Thyroid gland (tissue), 4 donors: ENCODE results near the gene POU6F2. TPM values are rescaled to one million over a fixed set of nuclear protein-coding genes. Genes with fewer than 3 reads are reported as not detected.

ENCODE experiments used
- DNase-seq, 2 donors: peaks; one replicate each; pipeline ENCODE4 v3.0.0-alpha.2; 2019
- H3K27ac ChIP-seq, 3 donors: fragments of 200-600 bp; sonication (generic); 1 replicate in 2 of 3; 2 replicates in 1 of 3; pipeline ENCODE4 v1.5.1; 2016 to 2019; ENCODE audit warnings: mild to moderate bottlenecking in 1 of 3, moderate library complexity in 1 of 3
- H3K27me3 ChIP-seq: fragments of 200-600 bp; sonication (generic); one replicate; pipeline ENCODE4 v1.5.1; 2019
- H3K36me3 ChIP-seq, 2 donors: fragments of 200-600 bp; sonication (generic); one replicate each; pipeline ENCODE4 v1.5.1; 2016 to 2019
- H3K4me1 ChIP-seq, 2 donors: fragments of 200-600 bp; sonication (generic); one replicate each; pipeline ENCODE4 v1.5.1; 2017 to 2019
- H3K4me3 ChIP-seq, 3 donors: fragments of 200-600 bp; sonication (generic); replicated peaks in 1 of 3; 1 replicate in 2 of 3; 2 replicates in 1 of 3; pipeline ENCODE4 v1.5.1; 2016; ENCODE audit warnings: mild to moderate bottlenecking in 1 of 3
- H3K9me3 ChIP-seq: fragments of 200-600 bp; sonication (generic); one replicate; pipeline ENCODE4 v1.5.1; 2017
- CTCF ChIP-seq, 6 experiments: fragments of 200-600 bp in 3 of 6; fragments of 450-650 bp in 3 of 6; sonication (generic) in 3 of 6; IDR thresholded peaks; one replicate each; pipeline ENCODE4 v1.5.1; 2016 to 2019; ENCODE audit warnings: antibody characterized with exemption in 6 of 6, mild to moderate bottlenecking in 2 of 6, inconsistent platforms in 1 of 6, moderate library complexity in 1 of 6
- POLR2A ChIP-seq, 2 donors: fragments of 450-650 bp; IDR thresholded peaks; one replicate each; pipeline ENCODE4 v1.6.1; 2017; ENCODE audit warnings: antibody characterized with exemption in 2 of 2, mild to moderate bottlenecking in 2 of 2, moderate library complexity in 1 of 2
- WGBS, 2 donors: methylation state at CpG; one replicate each; pipeline ENCODE4 v1.1.5; 2017; 5-methylcytosine and 5-hydroxymethylcytosine counted together
- intact Hi-C: fragments of 100-400 bp; cut with DNase I; formaldehyde crosslinking; loops from one replicate; pipeline ENCODE4 v1.15.1; 2023
- total RNA-seq, 4 donors: library from RNA; depleted of rRNA; stranded (reverse); fragments of >200 nt; gene quantifications; one replicate each; pipeline ENCODE4 v1.2.3, GENCODE V29; 2016

The POU6F2 gene
- total RNA-seq, 4 donors from 2014 or later, result 0.33 TPM; not detected in 3

- TF ChIP-seq POLR2A (IDR thresholded peaks at IDR 0.05) (no peak), CTCF (IDR thresholded peaks at IDR 0.05) (no peak)
- DNase-seq, result no peak
- no peak overlapping the region for H3K4me3 ChIP-seq
- WGBS, 2 donors, result 76 to 91% methylated on average over 6 of the region's 6 CpGs
- H3K27ac ChIP-seq, result no peak overlapping the region
- H3K9me3 ChIP-seq, result no peaks in the 10 kb centered on the region
- H3K36me3 ChIP-seq, result no peaks in the 10 kb centered on the region
- no peaks in the 10 kb centered on the region for H3K4me1 ChIP-seq
- intact Hi-C loops, result no loop called here
- no peaks in the 10 kb centered on the region for H3K27me3 ChIP-seq
Measured at GRCh38 chr7:39459636-39460035, 481.9 kb downstream of the POU6F2 start.

GRCh38 chr7:39460486-39460885 lies 482.8 kb downstream of the POU6F2 start:
- Histone ChIP-seq H3K36me3 (no peaks in the 10 kb centered on the region), H3K4me3 (no peak overlapping the region), H3K4me1 (no peaks in the 10 kb centered on the region), H3K9me3 (no peaks in the 10 kb centered on the region), H3K27me3 (no peaks in the 10 kb centered on the region), H3K27ac (no peak overlapping the region)
- intact Hi-C loops, result no loop called here
- no peak for DNase-seq
- 95 to 96% methylated on average over 20 of the region's 20 CpGs for WGBS, 2 donors
- no peak for TF ChIP-seq POLR2A (IDR thresholded peaks at IDR 0.05)
- no peak for TF ChIP-seq CTCF (IDR thresholded peaks at IDR 0.05)

- H3K9me3 ChIP-seq, result no peaks in the 10 kb centered on the region
- no peaks in the 10 kb centered on the region for H3K27me3 ChIP-seq
- intact Hi-C loops, result no loop called here
- H3K36me3 ChIP-seq, result no peaks in the 10 kb centered on the region
- no peak overlapping the region for H3K4me3 ChIP-seq
- H3K27ac ChIP-seq, result no peak overlapping the region
- DNase-seq, result peak; percentile 33 to 39
- TF ChIP-seq CTCF (IDR thresholded peaks at IDR 0.05) (no peak), POLR2A (IDR thresholded peaks at IDR 0.05) (no peak)
- H3K4me1 ChIP-seq, result no peaks in the 10 kb centered on the region
- 32 to 39% methylated on average over 4 of the region's 4 CpGs for WGBS, 2 donors
Measured at GRCh38 chr7:39461263-39461820, 483.6 kb downstream of the POU6F2 start.

GRCh38 chr7:39463252-39463651 lies 485.5 kb downstream of the POU6F2 start:
- no peaks in the 10 kb centered on the region for H3K27me3 ChIP-seq
- H3K9me3 ChIP-seq, result no peaks in the 10 kb centered on the region
- H3K36me3 ChIP-seq, result no peaks in the 10 kb centered on the region
- TF ChIP-seq CTCF (IDR thresholded peaks at IDR 0.05) (no peak), POLR2A (IDR thresholded peaks at IDR 0.05) (no peak)
- no peak for DNase-seq
- intact Hi-C loops, result no loop called here
- 92 to 95% methylated on average over 3 of the region's 3 CpGs for WGBS, 2 donors
- no peaks in the 10 kb centered on the region for H3K4me1 ChIP-seq
- no peak overlapping the region for H3K27ac ChIP-seq
- H3K4me3 ChIP-seq, result no peak overlapping the region

GRCh38 chr7:39464350-39465054 lies 486.8 kb downstream of the POU6F2 start:
- Histone ChIP-seq H3K36me3 (no peaks in the 10 kb centered on the region), H3K9me3 (no peaks in the 10 kb centered on the region), H3K4me3 (peak overlapping the region in 1 of 3 donors; percentile 6), H3K27me3 (no peaks in the 10 kb centered on the region), H3K4me1 (no peaks in the 10 kb centered on the region), H3K27ac (no peak overlapping the region)
- DNase-seq, result peak; percentile 24 to 36
- TF ChIP-seq POLR2A (IDR thresholded peaks at IDR 0.05), result no peak
- no peak for TF ChIP-seq CTCF (IDR thresholded peaks at IDR 0.05)
- WGBS, 2 donors, result 37 to 49% methylated on average over 16 of the region's 16 CpGs
- intact Hi-C loops, result no loop called here
